HEK293 (cell line): Measurements from ENCODE around the gene JPH4.

Experiments
- CTCF ChIA-PET: fragments of 350-600 bp; formaldehyde crosslinking; extraction: SDS; loops from one replicate; lab custom pipeline; 2021; ENCODE audit warnings: antibody characterized with exemption; lab: Yijun Ruan, JAX
- POLR2A ChIA-PET: fragments of 300-600 bp; formaldehyde crosslinking; extraction: SDS; loops from one replicate; lab custom pipeline; 2020; ENCODE audit warnings: antibody characterized with exemption, inconsistent platforms; lab: Yijun Ruan, JAX
- H3K27ac ChIP-seq: fragments of 200-500 bp; sonication (Bioruptor generic); 2 replicates; pipeline ENCODE4 v1.5.1; 2014; ENCODE audit warnings: low read depth, low read length, control low read depth, inconsistent platforms; ENCODE audit errors: extremely low read depth
- H3K36me3 ChIP-seq, 2 experiments: fragments of 200-500 bp in 1 of 2; sonication (Bioruptor generic) in 1 of 2; 1 replicate in 1 of 2; 2 replicates in 1 of 2; pipeline ENCODE4 v1.5.1; 2014 to 2017; ENCODE audit warnings: inconsistent platforms in 2 of 2, low read length in 2 of 2; ENCODE audit not compliant: control insufficient read depth in 2 of 2, insufficient read depth in 1 of 2
- H3K4me1 ChIP-seq: fragments of 200-500 bp; sonication (Bioruptor generic); 2 replicates; pipeline ENCODE4 v1.5.1; 2014; ENCODE audit warnings: mild to moderate bottlenecking, low read length, inconsistent platforms; ENCODE audit not compliant: control insufficient read depth, insufficient read depth
- H3K4me3 ChIP-seq: 2 replicates; pipeline ENCODE4 v1.5.1; 2011; ENCODE audit warnings: low read depth, mild to moderate bottlenecking, control low read depth, low read length, moderate library complexity
- H3K9me3 ChIP-seq: fragments of 200-500 bp; sonication (Bioruptor generic); 2 replicates; pipeline ENCODE4 v1.5.1; 2014; ENCODE audit warnings: low read depth, low read length, inconsistent platforms; ENCODE audit not compliant: control insufficient read depth, insufficient read depth
- HOXC10 ChIP-seq: sonication (generic); formaldehyde crosslinking; IDR thresholded peaks from 2 replicates; pipeline ENCODE4 v1.8.1; 2023; ENCODE audit warnings: mild to moderate bottlenecking, missing genetic modification reagents
- SP7 ChIP-seq: fragments of 450-650 bp; formaldehyde crosslinking; IDR thresholded peaks from 2 replicates; pipeline ENCODE4 v1.5.1; 2016; ENCODE audit warnings: missing biosample characterization, missing genetic modification characterization
- TRIM28 ChIP-seq: IDR thresholded peaks from 2 replicates; pipeline ENCODE4 v1.6.1; 2011; ENCODE audit warnings: low read length, control low read depth, borderline replicate concordance
- ZNF169 ChIP-seq: fragments of 450-650 bp; formaldehyde crosslinking; IDR thresholded peaks from 2 replicates; pipeline ENCODE4 v1.5.1; 2016; ENCODE audit warnings: missing biosample characterization, missing genetic modification characterization
- ZNF2 ChIP-seq: fragments of 450-650 bp; formaldehyde crosslinking; IDR thresholded peaks from 2 replicates; pipeline ENCODE4 v1.5.1; 2016; ENCODE audit warnings: missing biosample characterization, missing genetic modification characterization
- ZNF211 ChIP-seq: fragments of 450-650 bp; formaldehyde crosslinking; IDR thresholded peaks from 2 replicates; pipeline ENCODE4 v1.5.1; 2016; ENCODE audit warnings: low read depth, missing biosample characterization, missing genetic modification characterization
- ZNF214 ChIP-seq: fragments of 450-650 bp; formaldehyde crosslinking; IDR thresholded peaks from 2 replicates; pipeline ENCODE4 v1.5.1; 2017; ENCODE audit warnings: missing biosample characterization, mild to moderate bottlenecking, missing genetic modification characterization, borderline replicate concordance
- ZNF335 ChIP-seq: fragments of 450-650 bp; formaldehyde crosslinking; conservative IDR thresholded peaks from 2 replicates; pipeline ENCODE4 v1.5.1; 2016; ENCODE audit warnings: missing biosample characterization, missing genetic modification characterization
- ZNF521 ChIP-seq: fragments of 450-650 bp; formaldehyde crosslinking; IDR thresholded peaks from 2 replicates; pipeline ENCODE4 v1.5.1; 2017; ENCODE audit warnings: missing biosample characterization, mild to moderate bottlenecking, missing genetic modification characterization
- ZNF670 ChIP-seq: fragments of 450-650 bp; formaldehyde crosslinking; IDR thresholded peaks from 2 replicates; pipeline ENCODE4 v1.5.1; 2016; ENCODE audit warnings: missing biosample characterization, missing genetic modification characterization, low read depth
- ZSCAN16 ChIP-seq: fragments of 450-650 bp; formaldehyde crosslinking; IDR thresholded peaks from 2 replicates; pipeline ENCODE4 v1.5.1; 2016; ENCODE audit warnings: missing biosample characterization, missing genetic modification characterization
- TF ChIP-seq, protein P1 (sequence below): fragments of 450-650 bp; formaldehyde crosslinking; IDR thresholded peaks from 2 replicates; pipeline ENCODE4 v1.5.1; 2016; ENCODE audit warnings: missing biosample characterization, missing genetic modification characterization, borderline replicate concordance
- TF ChIP-seq, protein P2 (sequence below): fragments of 450-650 bp; formaldehyde crosslinking; IDR thresholded peaks from 2 replicates; pipeline ENCODE4 v1.5.1; 2016; ENCODE audit warnings: missing biosample characterization, missing genetic modification characterization
- TF ChIP-seq, protein P3 (sequence below): fragments of 450-650 bp; formaldehyde crosslinking; IDR thresholded peaks from 2 replicates; pipeline ENCODE4 v1.5.1; 2016; ENCODE audit warnings: missing biosample characterization, missing genetic modification characterization
- TF ChIP-seq, protein P4 (sequence below): fragments of 450-650 bp; formaldehyde crosslinking; IDR thresholded peaks from 2 replicates; pipeline ENCODE4 v1.5.1; 2017; ENCODE audit warnings: missing biosample characterization, missing genetic modification characterization
- TF ChIP-seq, protein P5 (sequence below): fragments of 450-650 bp; formaldehyde crosslinking; IDR thresholded peaks from 2 replicates; pipeline ENCODE4 v1.5.1; 2016; ENCODE audit warnings: missing biosample characterization, missing genetic modification characterization
- TF ChIP-seq, protein P6 (sequence below): fragments of 450-650 bp; formaldehyde crosslinking; IDR thresholded peaks from 2 replicates; pipeline ENCODE4 v1.5.1; 2016; ENCODE audit warnings: missing biosample characterization, missing genetic modification characterization, borderline replicate concordance

JPH4 gene

DNA sequence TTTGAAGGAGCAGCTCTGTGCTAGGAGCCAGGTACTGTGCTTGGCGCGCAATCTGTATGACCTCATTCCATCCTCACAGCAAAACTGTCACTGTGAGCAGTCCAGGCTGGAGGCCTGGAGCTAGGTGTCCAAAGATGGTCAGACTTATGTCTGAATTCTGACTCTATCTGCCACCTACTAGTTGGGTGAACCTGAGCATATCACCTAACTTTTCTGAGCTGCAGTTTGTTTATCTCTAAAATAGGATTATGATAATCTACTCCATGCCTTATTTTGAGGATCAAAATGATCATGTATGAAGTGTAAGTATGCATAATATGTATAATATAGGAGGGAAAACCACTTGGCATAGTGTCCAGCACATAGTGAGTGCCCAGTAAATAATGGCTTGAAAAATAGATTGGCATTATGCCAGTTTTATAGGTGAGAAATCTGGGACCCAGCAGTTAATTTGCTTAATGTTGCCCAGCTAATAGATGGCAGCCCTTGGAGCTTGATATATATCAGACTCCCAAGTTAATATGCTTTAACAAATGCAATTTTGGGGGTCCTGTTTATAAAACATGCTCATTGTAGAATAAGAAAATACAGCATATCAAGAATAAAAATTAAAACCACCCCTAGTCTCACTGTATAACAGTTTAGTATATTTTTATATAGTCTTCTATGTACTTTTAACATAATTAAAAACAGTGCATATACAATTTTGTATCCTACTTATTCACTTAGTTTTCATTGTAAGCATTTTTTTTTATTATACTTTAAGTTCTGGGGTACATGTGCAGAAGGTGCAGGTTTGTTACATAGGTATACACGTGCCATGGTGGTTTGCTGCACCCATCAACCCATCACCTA lies 4.5 kb upstream of the JPH4 start:
- H3K27ac ChIP-seq = no peak overlapping the region
- H3K9me3 ChIP-seq = no peaks in the 10 kb centered on the region
- no peak overlapping the region for H3K4me3 ChIP-seq
- CTCF ChIA-PET = interaction anchor here (1.0 kb wide), 1 partner anchor 15 kb away, joined by 4 read pairs; no protein-coding TSS in a partner anchor
- POLR2A ChIA-PET = no interaction called here
- no peaks in the 10 kb centered on the region for H3K36me3 ChIP-seq
- no peaks in the 10 kb centered on the region for H3K4me1 ChIP-seq
- TF ChIP-seq, protein P1, sequence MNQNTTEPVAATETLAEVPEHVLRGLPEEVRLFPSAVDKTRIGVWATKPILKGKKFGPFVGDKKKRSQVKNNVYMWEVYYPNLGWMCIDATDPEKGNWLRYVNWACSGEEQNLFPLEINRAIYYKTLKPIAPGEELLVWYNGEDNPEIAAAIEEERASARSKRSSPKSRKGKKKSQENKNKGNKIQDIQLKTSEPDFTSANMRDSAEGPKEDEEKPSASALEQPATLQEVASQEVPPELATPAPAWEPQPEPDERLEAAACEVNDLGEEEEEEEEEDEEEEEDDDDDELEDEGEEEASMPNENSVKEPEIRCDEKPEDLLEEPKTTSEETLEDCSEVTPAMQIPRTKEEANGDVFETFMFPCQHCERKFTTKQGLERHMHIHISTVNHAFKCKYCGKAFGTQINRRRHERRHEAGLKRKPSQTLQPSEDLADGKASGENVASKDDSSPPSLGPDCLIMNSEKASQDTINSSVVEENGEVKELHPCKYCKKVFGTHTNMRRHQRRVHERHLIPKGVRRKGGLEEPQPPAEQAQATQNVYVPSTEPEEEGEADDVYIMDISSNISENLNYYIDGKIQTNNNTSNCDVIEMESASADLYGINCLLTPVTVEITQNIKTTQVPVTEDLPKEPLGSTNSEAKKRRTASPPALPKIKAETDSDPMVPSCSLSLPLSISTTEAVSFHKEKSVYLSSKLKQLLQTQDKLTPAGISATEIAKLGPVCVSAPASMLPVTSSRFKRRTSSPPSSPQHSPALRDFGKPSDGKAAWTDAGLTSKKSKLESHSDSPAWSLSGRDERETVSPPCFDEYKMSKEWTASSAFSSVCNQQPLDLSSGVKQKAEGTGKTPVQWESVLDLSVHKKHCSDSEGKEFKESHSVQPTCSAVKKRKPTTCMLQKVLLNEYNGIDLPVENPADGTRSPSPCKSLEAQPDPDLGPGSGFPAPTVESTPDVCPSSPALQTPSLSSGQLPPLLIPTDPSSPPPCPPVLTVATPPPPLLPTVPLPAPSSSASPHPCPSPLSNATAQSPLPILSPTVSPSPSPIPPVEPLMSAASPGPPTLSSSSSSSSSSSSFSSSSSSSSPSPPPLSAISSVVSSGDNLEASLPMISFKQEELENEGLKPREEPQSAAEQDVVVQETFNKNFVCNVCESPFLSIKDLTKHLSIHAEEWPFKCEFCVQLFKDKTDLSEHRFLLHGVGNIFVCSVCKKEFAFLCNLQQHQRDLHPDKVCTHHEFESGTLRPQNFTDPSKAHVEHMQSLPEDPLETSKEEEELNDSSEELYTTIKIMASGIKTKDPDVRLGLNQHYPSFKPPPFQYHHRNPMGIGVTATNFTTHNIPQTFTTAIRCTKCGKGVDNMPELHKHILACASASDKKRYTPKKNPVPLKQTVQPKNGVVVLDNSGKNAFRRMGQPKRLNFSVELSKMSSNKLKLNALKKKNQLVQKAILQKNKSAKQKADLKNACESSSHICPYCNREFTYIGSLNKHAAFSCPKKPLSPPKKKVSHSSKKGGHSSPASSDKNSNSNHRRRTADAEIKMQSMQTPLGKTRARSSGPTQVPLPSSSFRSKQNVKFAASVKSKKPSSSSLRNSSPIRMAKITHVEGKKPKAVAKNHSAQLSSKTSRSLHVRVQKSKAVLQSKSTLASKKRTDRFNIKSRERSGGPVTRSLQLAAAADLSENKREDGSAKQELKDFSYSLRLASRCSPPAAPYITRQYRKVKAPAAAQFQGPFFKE (tag by site-specific recombination) = no peak
- TF ChIP-seq ZNF335 (tag by site-specific recombination) = no peak
- TF ChIP-seq, protein P2, sequence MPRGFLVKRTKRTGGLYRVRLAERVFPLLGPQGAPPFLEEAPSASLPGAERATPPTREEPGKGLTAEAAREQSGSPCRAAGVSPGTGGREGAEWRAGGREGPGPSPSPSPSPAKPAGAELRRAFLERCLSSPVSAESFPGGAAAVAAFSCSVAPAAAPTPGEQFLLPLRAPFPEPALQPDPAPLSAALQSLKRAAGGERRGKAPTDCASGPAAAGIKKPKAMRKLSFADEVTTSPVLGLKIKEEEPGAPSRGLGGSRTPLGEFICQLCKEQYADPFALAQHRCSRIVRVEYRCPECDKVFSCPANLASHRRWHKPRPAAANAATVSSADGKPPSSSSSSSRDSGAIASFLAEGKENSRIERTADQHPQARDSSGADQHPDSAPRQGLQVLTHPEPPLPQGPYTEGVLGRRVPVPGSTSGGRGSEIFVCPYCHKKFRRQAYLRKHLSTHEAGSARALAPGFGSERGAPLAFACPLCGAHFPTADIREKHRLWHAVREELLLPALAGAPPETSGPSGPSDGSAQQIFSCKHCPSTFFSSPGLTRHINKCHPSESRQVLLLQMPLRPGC (tag by site-specific recombination) = no peak
- no peak for TF ChIP-seq ZNF521 (tag by site-specific recombination)
- TF ChIP-seq, protein P3, sequence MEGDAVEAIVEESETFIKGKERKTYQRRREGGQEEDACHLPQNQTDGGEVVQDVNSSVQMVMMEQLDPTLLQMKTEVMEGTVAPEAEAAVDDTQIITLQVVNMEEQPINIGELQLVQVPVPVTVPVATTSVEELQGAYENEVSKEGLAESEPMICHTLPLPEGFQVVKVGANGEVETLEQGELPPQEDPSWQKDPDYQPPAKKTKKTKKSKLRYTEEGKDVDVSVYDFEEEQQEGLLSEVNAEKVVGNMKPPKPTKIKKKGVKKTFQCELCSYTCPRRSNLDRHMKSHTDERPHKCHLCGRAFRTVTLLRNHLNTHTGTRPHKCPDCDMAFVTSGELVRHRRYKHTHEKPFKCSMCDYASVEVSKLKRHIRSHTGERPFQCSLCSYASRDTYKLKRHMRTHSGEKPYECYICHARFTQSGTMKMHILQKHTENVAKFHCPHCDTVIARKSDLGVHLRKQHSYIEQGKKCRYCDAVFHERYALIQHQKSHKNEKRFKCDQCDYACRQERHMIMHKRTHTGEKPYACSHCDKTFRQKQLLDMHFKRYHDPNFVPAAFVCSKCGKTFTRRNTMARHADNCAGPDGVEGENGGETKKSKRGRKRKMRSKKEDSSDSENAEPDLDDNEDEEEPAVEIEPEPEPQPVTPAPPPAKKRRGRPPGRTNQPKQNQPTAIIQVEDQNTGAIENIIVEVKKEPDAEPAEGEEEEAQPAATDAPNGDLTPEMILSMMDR (tag by site-specific recombination) = no peak
- no peak for TF ChIP-seq ZSCAN16 (tag by site-specific recombination)
- no peak for TF ChIP-seq ZNF169 (tag by site-specific recombination)
- TF ChIP-seq, protein P4, sequence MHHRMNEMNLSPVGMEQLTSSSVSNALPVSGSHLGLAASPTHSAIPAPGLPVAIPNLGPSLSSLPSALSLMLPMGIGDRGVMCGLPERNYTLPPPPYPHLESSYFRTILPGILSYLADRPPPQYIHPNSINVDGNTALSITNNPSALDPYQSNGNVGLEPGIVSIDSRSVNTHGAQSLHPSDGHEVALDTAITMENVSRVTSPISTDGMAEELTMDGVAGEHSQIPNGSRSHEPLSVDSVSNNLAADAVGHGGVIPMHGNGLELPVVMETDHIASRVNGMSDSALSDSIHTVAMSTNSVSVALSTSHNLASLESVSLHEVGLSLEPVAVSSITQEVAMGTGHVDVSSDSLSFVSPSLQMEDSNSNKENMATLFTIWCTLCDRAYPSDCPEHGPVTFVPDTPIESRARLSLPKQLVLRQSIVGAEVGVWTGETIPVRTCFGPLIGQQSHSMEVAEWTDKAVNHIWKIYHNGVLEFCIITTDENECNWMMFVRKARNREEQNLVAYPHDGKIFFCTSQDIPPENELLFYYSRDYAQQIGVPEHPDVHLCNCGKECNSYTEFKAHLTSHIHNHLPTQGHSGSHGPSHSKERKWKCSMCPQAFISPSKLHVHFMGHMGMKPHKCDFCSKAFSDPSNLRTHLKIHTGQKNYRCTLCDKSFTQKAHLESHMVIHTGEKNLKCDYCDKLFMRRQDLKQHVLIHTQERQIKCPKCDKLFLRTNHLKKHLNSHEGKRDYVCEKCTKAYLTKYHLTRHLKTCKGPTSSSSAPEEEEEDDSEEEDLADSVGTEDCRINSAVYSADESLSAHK (tag by site-specific recombination) = no peak
- TF ChIP-seq ZNF2 = no peak
- no peak for TF ChIP-seq ZNF211 (tag by site-specific recombination)
- TF ChIP-seq, protein P5, sequence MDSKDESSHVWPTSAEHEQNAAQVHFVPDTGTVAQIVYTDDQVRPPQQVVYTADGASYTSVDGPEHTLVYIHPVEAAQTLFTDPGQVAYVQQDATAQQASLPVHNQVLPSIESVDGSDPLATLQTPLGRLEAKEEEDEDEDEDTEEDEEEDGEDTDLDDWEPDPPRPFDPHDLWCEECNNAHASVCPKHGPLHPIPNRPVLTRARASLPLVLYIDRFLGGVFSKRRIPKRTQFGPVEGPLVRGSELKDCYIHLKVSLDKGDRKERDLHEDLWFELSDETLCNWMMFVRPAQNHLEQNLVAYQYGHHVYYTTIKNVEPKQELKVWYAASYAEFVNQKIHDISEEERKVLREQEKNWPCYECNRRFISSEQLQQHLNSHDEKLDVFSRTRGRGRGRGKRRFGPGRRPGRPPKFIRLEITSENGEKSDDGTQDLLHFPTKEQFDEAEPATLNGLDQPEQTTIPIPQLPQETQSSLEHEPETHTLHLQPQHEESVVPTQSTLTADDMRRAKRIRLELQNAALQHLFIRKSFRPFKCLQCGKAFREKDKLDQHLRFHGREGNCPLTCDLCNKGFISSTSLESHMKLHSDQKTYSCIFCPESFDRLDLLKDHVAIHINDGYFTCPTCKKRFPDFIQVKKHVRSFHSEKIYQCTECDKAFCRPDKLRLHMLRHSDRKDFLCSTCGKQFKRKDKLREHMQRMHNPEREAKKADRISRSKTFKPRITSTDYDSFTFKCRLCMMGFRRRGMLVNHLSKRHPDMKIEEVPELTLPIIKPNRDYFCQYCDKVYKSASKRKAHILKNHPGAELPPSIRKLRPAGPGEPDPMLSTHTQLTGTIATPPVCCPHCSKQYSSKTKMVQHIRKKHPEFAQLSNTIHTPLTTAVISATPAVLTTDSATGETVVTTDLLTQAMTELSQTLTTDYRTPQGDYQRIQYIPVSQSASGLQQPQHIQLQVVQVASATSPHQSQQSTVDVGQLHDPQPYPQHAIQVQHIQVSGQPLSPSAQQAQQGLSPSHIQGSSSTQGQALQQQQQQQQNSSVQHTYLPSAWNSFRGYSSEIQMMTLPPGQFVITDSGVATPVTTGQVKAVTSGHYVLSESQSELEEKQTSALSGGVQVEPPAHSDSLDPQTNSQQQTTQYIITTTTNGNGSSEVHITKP (tag by site-specific recombination) = no peak
- TF ChIP-seq TRIM28 = no peak
- TF ChIP-seq, protein P6, sequence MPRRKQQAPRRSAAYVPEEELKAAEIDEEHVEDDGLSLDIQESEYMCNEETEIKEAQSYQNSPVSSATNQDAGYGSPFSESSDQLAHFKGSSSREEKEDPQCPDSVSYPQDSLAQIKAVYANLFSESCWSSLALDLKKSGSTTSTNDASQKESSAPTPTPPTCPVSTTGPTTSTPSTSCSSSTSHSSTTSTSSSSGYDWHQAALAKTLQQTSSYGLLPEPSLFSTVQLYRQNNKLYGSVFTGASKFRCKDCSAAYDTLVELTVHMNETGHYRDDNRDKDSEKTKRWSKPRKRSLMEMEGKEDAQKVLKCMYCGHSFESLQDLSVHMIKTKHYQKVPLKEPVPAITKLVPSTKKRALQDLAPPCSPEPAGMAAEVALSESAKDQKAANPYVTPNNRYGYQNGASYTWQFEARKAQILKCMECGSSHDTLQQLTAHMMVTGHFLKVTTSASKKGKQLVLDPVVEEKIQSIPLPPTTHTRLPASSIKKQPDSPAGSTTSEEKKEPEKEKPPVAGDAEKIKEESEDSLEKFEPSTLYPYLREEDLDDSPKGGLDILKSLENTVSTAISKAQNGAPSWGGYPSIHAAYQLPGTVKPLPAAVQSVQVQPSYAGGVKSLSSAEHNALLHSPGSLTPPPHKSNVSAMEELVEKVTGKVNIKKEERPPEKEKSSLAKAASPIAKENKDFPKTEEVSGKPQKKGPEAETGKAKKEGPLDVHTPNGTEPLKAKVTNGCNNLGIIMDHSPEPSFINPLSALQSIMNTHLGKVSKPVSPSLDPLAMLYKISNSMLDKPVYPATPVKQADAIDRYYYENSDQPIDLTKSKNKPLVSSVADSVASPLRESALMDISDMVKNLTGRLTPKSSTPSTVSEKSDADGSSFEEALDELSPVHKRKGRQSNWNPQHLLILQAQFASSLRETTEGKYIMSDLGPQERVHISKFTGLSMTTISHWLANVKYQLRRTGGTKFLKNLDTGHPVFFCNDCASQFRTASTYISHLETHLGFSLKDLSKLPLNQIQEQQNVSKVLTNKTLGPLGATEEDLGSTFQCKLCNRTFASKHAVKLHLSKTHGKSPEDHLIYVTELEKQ = no peak
- no peak for TF ChIP-seq ZNF214 (tag by site-specific recombination)
- TF ChIP-seq HOXC10 (CRISPR knock-in tag) = no peak
- no peak for TF ChIP-seq SP7
- TF ChIP-seq ZNF670 (tag by site-specific recombination) = no peak
